ENCODE data around the gene UBE2J2.

DNA sequence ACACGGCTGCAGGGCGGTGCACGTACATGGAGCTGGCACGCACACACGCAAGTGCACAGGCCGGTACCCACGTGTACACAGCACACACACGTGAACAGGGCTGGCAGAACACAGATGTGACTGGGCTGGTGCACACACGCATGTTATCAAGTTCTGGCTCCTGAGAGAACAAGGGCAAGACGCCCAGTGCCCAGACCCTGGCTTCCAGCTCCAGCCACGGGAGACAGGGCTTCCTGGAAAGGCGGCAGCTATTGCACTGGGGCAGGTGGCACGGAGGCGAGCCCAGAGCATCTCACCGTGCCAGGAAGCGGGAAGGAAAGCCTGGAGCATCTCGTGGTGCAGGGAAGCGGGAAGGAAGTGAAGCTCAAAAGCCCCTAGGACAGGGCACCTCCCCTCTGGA lies 47.7 kb downstream of the UBE2J2 start:
- TF ChIP-seq CTCF (IDR thresholded peaks at IDR 0.05) (no peak), ZFX (IDR thresholded peaks at IDR 0.05; ENCODE audit: borderline replicate concordance) (no peak)
